HCT116 (cell line): ENCODE data around the gene NLRP12. TPM values are rescaled to one million over a fixed set of nuclear protein-coding genes. Genes with fewer than 3 reads are reported as not detected.

ENCODE experiments used
- ATAC-seq: fragments of 200-7000 bp; cut with Tn5 transposase; 2 replicates; pipeline ENCODE4 v1.9.1; 2020; ENCODE audit warnings: mild to moderate bottlenecking, moderate library complexity
- BruUV-seq: library from RNA; stranded (reverse); fragments of 400-500 nt; replicated peaks from 2 replicates; lab custom pipeline; 2021; lab: Mats Ljungman, UMichigan
- CTCF ChIA-PET: fragments of 300-600 bp; sonication (Branson Sonifier 250); formaldehyde crosslinking; loops from one replicate; lab custom pipeline; 2021; ENCODE audit warnings: antibody characterized with exemption; lab: Charles Lee
- POLR2A ChIA-PET: fragments of 300-600, 350-600 bp; sonication (Branson Sonifier 250); formaldehyde crosslinking; loops from one replicate; lab custom pipeline; 2021; ENCODE audit warnings: antibody characterized with exemption; lab: Charles Lee
- RAD21 ChIA-PET, 2 experiments: fragments of 300-600 bp; sonication (Branson Sonifier 250); formaldehyde crosslinking; loops; one replicate each; lab custom pipeline; 2023; ENCODE audit warnings: low total read pairs in 2 of 2; ENCODE audit not compliant: uncharacterized antibody in 2 of 2, unreplicated experiment in 2 of 2, low non-redundant PET in 1 of 2; lab: Charles Lee
- DNase-seq: peaks from one replicate; pipeline ENCODE4 v3.0.0-alpha.2; 2010; ENCODE audit warnings: low read depth, low spot score
- H2AFZ ChIP-seq: fragments of 200-600 bp; shearing (Covaris generic), sonication (generic); 2 replicates; pipeline ENCODE4 v1.6.1; 2017; ENCODE audit warnings: low read depth, mixed run types, mixed read lengths, antibody characterized with exemption, low read length; ENCODE audit not compliant: poor library complexity, severe bottlenecking
- H3K27ac ChIP-seq: 2 replicates; pipeline ENCODE4 v1.5.1; 2012; ENCODE audit warnings: low read depth, low read length
- H3K27me3 ChIP-seq: fragments of 200-600 bp; sonication (generic); 2 replicates; pipeline ENCODE4 v1.6.1; 2016; ENCODE audit warnings: mixed run types, low read length, mixed read lengths; ENCODE audit not compliant: insufficient read depth
- H3K36me3 ChIP-seq, 2 experiments: fragments of 200-500 bp in 1 of 2; fragments of 200-600 bp in 1 of 2; sonication (Bioruptor generic) in 1 of 2; sonication (generic) in 1 of 2; 2 replicates each; pipeline versions ENCODE4 v1.5.1 to v1.6.1; 2014 to 2016; ENCODE audit warnings: low read length in 2 of 2, inconsistent platforms in 1 of 2, mixed read lengths in 1 of 2, mixed run types in 1 of 2; ENCODE audit not compliant: insufficient read depth in 2 of 2, control insufficient read depth in 1 of 2
- H3K4me1 ChIP-seq, 2 experiments: fragments of 200-600 bp in 1 of 2; sonication (generic) in 1 of 2; 2 replicates each; pipeline versions ENCODE4 v1.5.1 to v1.6.1; 2012 to 2017; ENCODE audit warnings: low read length in 2 of 2, inconsistent platforms in 1 of 2, mild to moderate bottlenecking in 1 of 2, mixed read lengths in 1 of 2, mixed run types in 1 of 2, moderate library complexity in 1 of 2; ENCODE audit not compliant: insufficient read depth in 2 of 2, control insufficient read depth in 1 of 2
- H3K4me2 ChIP-seq: fragments of 200-600 bp; sonication (generic); 2 replicates; pipeline ENCODE4 v1.6.1; 2017; ENCODE audit warnings: mixed run types, low read length, mixed read lengths
- H3K4me3 ChIP-seq, 2 experiments: fragments of 200-600 bp in 1 of 2; sonication (generic) in 1 of 2; replicated peaks in 1 of 2; 2 replicates each; pipeline ENCODE4 v1.5.1; 2011 to 2016; ENCODE audit warnings: low read length in 2 of 2, control low read depth in 1 of 2, low read depth in 1 of 2, mild to moderate bottlenecking in 1 of 2, mixed read lengths in 1 of 2, mixed run types in 1 of 2
- H3K79me2 ChIP-seq: fragments of 200-600 bp; sonication (generic); 2 replicates; pipeline ENCODE4 v1.6.1; 2017; ENCODE audit warnings: mild to moderate bottlenecking, mixed run types, low read length, moderate library complexity, mixed read lengths; ENCODE audit not compliant: insufficient read depth
- H3K9ac ChIP-seq: fragments of 200-600 bp; sonication (generic); 2 replicates; pipeline ENCODE4 v1.6.1; 2016; ENCODE audit warnings: low read length, mixed read lengths
- H3K9me2 ChIP-seq: fragments of 200-600 bp; sonication (generic), shearing (Covaris generic); 2 replicates; pipeline ENCODE4 v1.6.1; 2017; ENCODE audit warnings: mixed run types, mild to moderate bottlenecking, moderate library complexity; ENCODE audit not compliant: insufficient read depth
- H3K9me3 ChIP-seq, 2 experiments: fragments of 200-500 bp in 1 of 2; fragments of 200-600 bp in 1 of 2; sonication (Bioruptor generic) in 1 of 2; sonication (generic) in 1 of 2; 2 replicates each; pipeline ENCODE4 v1.6.1; 2014 to 2017; ENCODE audit warnings: low read length in 2 of 2, mixed read lengths in 2 of 2, inconsistent platforms in 1 of 2, low read depth in 1 of 2, mild to moderate bottlenecking in 1 of 2, mixed run types in 1 of 2, moderate library complexity in 1 of 2; ENCODE audit not compliant: control insufficient read depth in 1 of 2, insufficient read depth in 1 of 2
- H4K20me1 ChIP-seq: fragments of 200-600 bp; sonication (generic), shearing (Covaris generic); 2 replicates; pipeline ENCODE4 v1.6.1; 2017; ENCODE audit warnings: mixed run types, mild to moderate bottlenecking, moderate library complexity; ENCODE audit not compliant: insufficient read depth
- ATF3 ChIP-seq: IDR thresholded peaks from 2 replicates; pipeline ENCODE4 v1.6.1; 2012
- CTCF ChIP-seq, 3 experiments: fragments of 200-600 bp in 1 of 3; sonication (generic) in 1 of 3; IDR thresholded peaks in 2 of 3; conservative IDR thresholded peaks in 1 of 3; 2 replicates each; pipeline ENCODE4 v1.5.1; 2012 to 2017; ENCODE audit warnings: low read depth in 2 of 3, low read length in 2 of 3, antibody characterized with exemption in 1 of 3, borderline replicate concordance in 1 of 3, control low read depth in 1 of 3, mild to moderate bottlenecking in 1 of 3, mixed read lengths in 1 of 3, mixed run types in 1 of 3, moderate library complexity in 1 of 3; ENCODE audit not compliant: insufficient read depth in 1 of 3
- EZH2 ChIP-seq: fragments of 200-600 bp; sonication (generic); IDR thresholded peaks from 2 replicates; pipeline ENCODE4 v1.6.1; 2017; ENCODE audit warnings: antibody characterized with exemption, mixed run types
- EZH2phosphoT487 ChIP-seq: fragments of 200-600 bp; IDR thresholded peaks from 2 replicates; pipeline ENCODE4 v1.6.1; 2018; ENCODE audit warnings: antibody characterized with exemption, borderline replicate concordance
- JUND ChIP-seq: IDR thresholded peaks from 2 replicates; pipeline ENCODE4 v1.6.1; 2012
- POLR2AphosphoS5 ChIP-seq: IDR thresholded peaks from 2 replicates; pipeline ENCODE4 v1.6.1; 2011; ENCODE audit warnings: mild to moderate bottlenecking, low read depth, low read length, moderate library complexity
- REST ChIP-seq: IDR thresholded peaks from 2 replicates; pipeline ENCODE4 v1.6.1; 2012; ENCODE audit warnings: low read depth
- SIN3A ChIP-seq: IDR thresholded peaks from 2 replicates; pipeline ENCODE4 v1.6.1; 2012; ENCODE audit warnings: low read depth
- TCF7L2 ChIP-seq: IDR thresholded peaks from 2 replicates; pipeline ENCODE4 v1.7.0; 2011; ENCODE audit warnings: borderline replicate concordance, inconsistent platforms; ENCODE audit not compliant: insufficient read depth, insufficient read length; ENCODE audit errors: extremely low read depth
- YY1 ChIP-seq: IDR thresholded peaks from 2 replicates; pipeline ENCODE4 v1.6.1; 2011; ENCODE audit warnings: low read length, low read depth, moderate library complexity, mild to moderate bottlenecking; ENCODE audit not compliant: insufficient replicate concordance; ENCODE audit errors: extremely low read depth
- ZBTB33 ChIP-seq: IDR thresholded peaks from 2 replicates; pipeline ENCODE4 v1.6.1; 2011; ENCODE audit warnings: mild to moderate bottlenecking, low read length, moderate library complexity; ENCODE audit not compliant: insufficient replicate concordance; ENCODE audit errors: extremely low read depth
- ZNF274 ChIP-seq: fragments of 200-500 bp; sonication (Bioruptor generic); IDR thresholded peaks from 2 replicates; pipeline ENCODE4 v1.6.1; 2014; ENCODE audit warnings: mild to moderate bottlenecking, low read depth, low read length, inconsistent platforms
- intact Hi-C: fragments of 100-400 bp; cut with micrococcal nuclease; formaldehyde crosslinking; loops from 2 replicates; pipeline ENCODE4 v1.10.0; 2022
- total RNA-seq: library from RNA; stranded (reverse); gene quantifications from one replicate; pipeline ENCODE4 v1.2.1, GENCODE V29; 2021; ENCODE audit not compliant: unreplicated experiment

NLRP12 gene
- total RNA-seq, 1 experiment from 2014 or later, result 0.25 TPM

- H3K4me1 ChIP-seq, result peaks cover 8 to 12% of the 10 kb centered on the region in 2 experiments; a peak in 3 of 4 replicates
- no peak for TF ChIP-seq ZBTB33
- TF ChIP-seq POLR2AphosphoS5, result no peak
- no peak for TF ChIP-seq SIN3A
- no peak for TF ChIP-seq ATF3
- no peak for TF ChIP-seq JUND
- no peak for TF ChIP-seq EZH2phosphoT487
- TF ChIP-seq TCF7L2, result no peak
- no peak for TF ChIP-seq REST
- TF ChIP-seq CTCF (IDR thresholded peaks at IDR 0.05 in 2 of 3, conservative IDR thresholded peaks at IDR 0.05 in 1 of 3; ENCODE audit: borderline replicate concordance in 1 of 3, insufficient read depth in 1 of 3, low read depth in 2 of 3, low read length in 2 of 3), result no peak
- TF ChIP-seq ZNF274, result no peak
- TF ChIP-seq YY1, result no peak
- TF ChIP-seq EZH2, result no peak
- TF ChIP-seq, all 23 proteins: peak for 0
- H3K36me3 ChIP-seq, result no peaks in the 10 kb centered on the region
- RAD21 ChIA-PET, result no interaction called here
- DNase-seq (no peak), ATAC-seq (no peak)
- H3K4me2 ChIP-seq, result no peak overlapping the region
- no peaks in the 10 kb centered on the region for H3K79me2 ChIP-seq
- H3K4me3 ChIP-seq, result no peak overlapping the region
- CTCF ChIA-PET, result interaction anchor here (1.4 to 2.2 kb wide), 2 partner anchors 10 to 27 kb away, joined by 3 to 13 read pairs; no protein-coding TSS in a partner anchor
- BruUV-seq, result no TSS peak
- no peaks in the 10 kb centered on the region for H3K9me2 ChIP-seq
- intact Hi-C loops, result no loop called here
- POLR2A ChIA-PET, result no interaction called here
- H3K9ac ChIP-seq, result no peak overlapping the region
- H3K27me3 ChIP-seq, result no peaks in the 10 kb centered on the region
- H4K20me1 ChIP-seq, result no peaks in the 10 kb centered on the region
- H2AFZ ChIP-seq, result no peak overlapping the region
- no peaks in the 10 kb centered on the region for H3K9me3 ChIP-seq
- H3K27ac ChIP-seq, result no peak overlapping the region
Observed at GRCh38 chr19:53819861-53820260, 4.3 kb downstream of the NLRP12 start.
